PFSK-1 (cell line): ENCODE results near the gene HMGN5.
A peak's percentile ranks its signal among the peaks of the same experiment; 100 is the strongest.

Experiments
- FOXP2 ChIP-seq: optimal IDR thresholded peaks from 2 replicates; pipeline ENCODE3; 2011; ENCODE audit warnings: borderline replicate concordance, control low read depth, inconsistent platforms; ENCODE audit not compliant: insufficient read depth; ENCODE audit errors: extremely low read length, extremely low read depth
- POLR2AphosphoS5 ChIP-seq: IDR thresholded peaks from 2 replicates; pipeline ENCODE4 v1.6.1; 2012; ENCODE audit warnings: low read depth, mild to moderate bottlenecking, control low read depth, low read length, moderate library complexity
- REST ChIP-seq, 2 experiments: IDR thresholded peaks; 2 replicates each; pipeline versions ENCODE4 v1.6.1 to v1.8.0; 2011 to 2012; ENCODE audit warnings: low read depth in 2 of 2, low read length in 2 of 2, control low read depth in 1 of 2, inconsistent platforms in 1 of 2, mild to moderate bottlenecking in 1 of 2, moderate library complexity in 1 of 2; ENCODE audit not compliant: insufficient read depth in 1 of 2
- SIN3A ChIP-seq: IDR thresholded peaks from 2 replicates; pipeline ENCODE4 v1.6.1; 2012; ENCODE audit warnings: mild to moderate bottlenecking, low read length, moderate library complexity, borderline replicate concordance; ENCODE audit not compliant: insufficient read depth
- TAF1 ChIP-seq: IDR thresholded peaks from 2 replicates; pipeline ENCODE4 v1.6.1; 2012; ENCODE audit warnings: low read length, control low read depth, borderline replicate concordance; ENCODE audit not compliant: insufficient read depth

Gene HMGN5

GRCh38 chrX:81121513-81122363 lies 80.0 kb downstream of the HMGN5 start:
- TF ChIP-seq POLR2AphosphoS5: no peak
- peak; percentile 47; the same call in 1 of the 2 replicates for TF ChIP-seq TAF1

GRCh38 chrX:81120936-81121371 lies 80.8 kb downstream of the HMGN5 start:
- TF ChIP-seq POLR2AphosphoS5: no peak
- no peak for TF ChIP-seq SIN3A
- TF ChIP-seq REST (IDR thresholded peaks at IDR 0.05; ENCODE audit: insufficient read depth in 1 of 2, low read depth in 2 of 2, low read length in 2 of 2): no peak
- TF ChIP-seq FOXP2: no peak
- no peak for TF ChIP-seq TAF1

GRCh38 chrX:81120258-81120935 lies 81.3 kb downstream of the HMGN5 start:
- TF ChIP-seq SIN3A (no peak), POLR2AphosphoS5 (no peak), REST (IDR thresholded peaks at IDR 0.05; ENCODE audit: insufficient read depth in 1 of 2, low read depth in 2 of 2, low read length in 2 of 2) (no peak), TAF1 (no peak), FOXP2 (no peak)

GRCh38 chrX:81114757-81115156 lies 87.0 kb downstream of the HMGN5 start:
- TF ChIP-seq POLR2AphosphoS5 (no peak), TAF1 (no peak), SIN3A (no peak), REST (IDR thresholded peaks at IDR 0.05; ENCODE audit: insufficient read depth in 1 of 2, low read depth in 2 of 2, low read length in 2 of 2) (no peak), FOXP2 (no peak)

- TF ChIP-seq POLR2AphosphoS5 (no peak), SIN3A (no peak), REST (IDR thresholded peaks at IDR 0.05; ENCODE audit: insufficient read depth in 1 of 2, low read depth in 2 of 2, low read length in 2 of 2) (no peak), FOXP2 (no peak), TAF1 (no peak)
Measured at GRCh38 chrX:81110286-81110685, 91.4 kb downstream of the HMGN5 start.
